HepG2 (cell line): Measurements from ENCODE around the gene PDK2.

Source experiments
- BHLHE40 ChIP-seq: IDR thresholded peaks from 2 replicates; pipeline ENCODE4 v1.6.1; 2011; ENCODE audit warnings: low read length, improper control_type of control experiment
- CTCF ChIP-seq: sonication (generic); formaldehyde crosslinking; IDR thresholded peaks from 2 replicates; pipeline ENCODE4 v1.5.0; 2020; ENCODE audit warnings: mild to moderate bottlenecking, missing genetic modification reagents, moderate library complexity
- EHMT2 ChIP-seq: fragments of 200-600 bp; sonication (generic); IDR thresholded peaks from 2 replicates; pipeline ENCODE4 v1.7.0; 2017; ENCODE audit warnings: antibody characterized with exemption, low read depth, low read length, borderline replicate concordance
- FOXA1 ChIP-seq, 2 experiments: fragments of 450-650 bp in 1 of 2; sonication (generic) in 1 of 2; formaldehyde crosslinking in 1 of 2; IDR thresholded peaks; 2 replicates each; pipeline versions ENCODE4 v1.4.0 to v1.6.1; 2016 to 2020; ENCODE audit warnings: missing genetic modification reagents in 1 of 2
- GABPA ChIP-seq, 2 experiments: IDR thresholded peaks; 2 replicates each; pipeline ENCODE4 v1.6.1; 2011 to 2016; ENCODE audit warnings: low read depth in 2 of 2, low read length in 1 of 2, missing biosample characterization in 1 of 2, missing genetic modification characterization in 1 of 2
- HNF4A ChIP-seq: sonication (generic); formaldehyde crosslinking; IDR thresholded peaks from 2 replicates; pipeline ENCODE4 v1.4.0; 2020; ENCODE audit warnings: missing genetic modification reagents
- KAT8 ChIP-seq: IDR thresholded peaks from 2 replicates; pipeline ENCODE4 v1.6.1; 2016; ENCODE audit warnings: missing genetic modification reagents, missing compliant biosample characterization
- MATR3 ChIP-seq: sonication (generic); formaldehyde crosslinking; IDR thresholded peaks from 2 replicates; pipeline ENCODE4 v1.4.0; 2020; ENCODE audit warnings: missing genetic modification reagents
- NFAT5 ChIP-seq: sonication (generic); formaldehyde crosslinking; IDR thresholded peaks from 2 replicates; pipeline ENCODE4 v1.4.0; 2020; ENCODE audit warnings: missing genetic modification reagents
- PLSCR1 ChIP-seq: sonication (generic); formaldehyde crosslinking; IDR thresholded peaks from 2 replicates; pipeline ENCODE4 v1.5.0; 2020; ENCODE audit warnings: missing genetic modification reagents, mild to moderate bottlenecking, borderline replicate concordance
- TF ChIP-seq, protein P1 (sequence below): sonication (generic); formaldehyde crosslinking; IDR thresholded peaks from 2 replicates; pipeline ENCODE4 v1.9.0; 2021; ENCODE audit warnings: missing genetic modification reagents, borderline replicate concordance

DNA sequence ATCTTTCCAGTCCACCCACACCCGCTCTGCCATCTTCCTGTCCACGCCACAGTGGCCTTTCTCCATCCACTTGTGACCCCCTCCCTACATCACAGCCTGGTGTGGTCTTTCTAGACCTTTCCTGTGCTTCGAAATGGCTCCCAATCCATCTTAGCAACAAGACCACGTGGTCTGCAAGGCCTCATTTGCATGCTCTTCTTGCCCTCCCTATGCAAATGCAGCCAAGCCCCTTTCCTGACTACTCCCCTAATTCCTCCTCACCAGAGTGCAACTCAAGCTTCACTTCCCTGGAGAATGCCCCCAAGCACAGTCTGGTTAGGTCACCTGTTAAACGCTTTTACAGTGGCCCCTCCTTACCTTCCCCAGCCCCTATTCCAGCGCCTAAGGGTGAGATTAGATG, 49.2 kb downstream of the PDK2 start:
- TF ChIP-seq CTCF (CRISPR knock-in tag) (no peak), EHMT2 (no peak), BHLHE40 (no peak), GABPA (IDR thresholded peaks at IDR 0.05; ENCODE audit: low read depth, low read length) (no peak), GABPA (CRISPR knock-in tag; IDR thresholded peaks at IDR 0.05; ENCODE audit: low read depth) (no peak), KAT8 (CRISPR knock-in tag) (no peak), MATR3 (no peak), HNF4A (CRISPR knock-in tag) (no peak), FOXA1 (IDR thresholded peaks at IDR 0.05) (no peak), FOXA1 (CRISPR knock-in tag; IDR thresholded peaks at IDR 0.05) (no peak), PLSCR1 (no peak), NFAT5 (CRISPR knock-in tag) (no peak)
- TF ChIP-seq, protein P1, sequence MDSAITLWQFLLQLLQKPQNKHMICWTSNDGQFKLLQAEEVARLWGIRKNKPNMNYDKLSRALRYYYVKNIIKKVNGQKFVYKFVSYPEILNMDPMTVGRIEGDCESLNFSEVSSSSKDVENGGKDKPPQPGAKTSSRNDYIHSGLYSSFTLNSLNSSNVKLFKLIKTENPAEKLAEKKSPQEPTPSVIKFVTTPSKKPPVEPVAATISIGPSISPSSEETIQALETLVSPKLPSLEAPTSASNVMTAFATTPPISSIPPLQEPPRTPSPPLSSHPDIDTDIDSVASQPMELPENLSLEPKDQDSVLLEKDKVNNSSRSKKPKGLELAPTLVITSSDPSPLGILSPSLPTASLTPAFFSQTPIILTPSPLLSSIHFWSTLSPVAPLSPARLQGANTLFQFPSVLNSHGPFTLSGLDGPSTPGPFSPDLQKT (CRISPR knock-in tag): no peak
